Psoas muscle (tissue), 8 donors: ENCODE results near the gene DCUN1D2. TPM values are rescaled to one million over a fixed set of nuclear protein-coding genes. Genes with fewer than 3 reads are reported as not detected.

Experiments used
- ATAC-seq, 4 donors: fragments of 200-7000 bp; cut with Tn5 transposase; one replicate each; pipeline ENCODE4 v1.9.1; 2020; ENCODE audit warnings: moderate library complexity in 3 of 4, mild to moderate bottlenecking in 2 of 4
- DNase-seq, 2 donors: peaks; one replicate each; pipeline ENCODE4 v3.0.0-alpha.2; 2020
- H3K27ac ChIP-seq: fragments of 200-600 bp; one replicate; pipeline ENCODE4 v1.8.0; 2022
- H3K27me3 ChIP-seq, 3 donors: fragments of 200-600 bp in 1 of 3; one replicate each; pipeline versions ENCODE4 v1.6.1 to v1.8.0; 2013 to 2022; ENCODE audit warnings: low read length in 2 of 3, mild to moderate bottlenecking in 2 of 3, moderate library complexity in 1 of 3; ENCODE audit not compliant: insufficient read depth in 3 of 3
- H3K36me3 ChIP-seq, 2 donors: fragments of 200-600 bp in 1 of 2; one replicate each; pipeline versions ENCODE4 v1.6.1 to v1.8.0; 2013 to 2022; ENCODE audit warnings: low read depth in 1 of 2, mild to moderate bottlenecking in 1 of 2, moderate library complexity in 1 of 2; ENCODE audit not compliant: insufficient read depth in 1 of 2
- H3K4me1 ChIP-seq: fragments of 200-600 bp; one replicate; pipeline ENCODE4 v1.8.0; 2022
- H3K4me3 ChIP-seq: fragments of 200-600 bp; one replicate; pipeline ENCODE4 v1.8.0; 2022; ENCODE audit warnings: mild to moderate bottlenecking
- H3K9me3 ChIP-seq: fragments of 200-600 bp; one replicate; pipeline ENCODE4 v1.8.0; 2022
- WGBS, 3 donors: extraction: QIAGEN DNeasy Blood & Tissue Kit; methylation state at CpG; one replicate each; pipeline versions ENCODE4 v1.1.6 to v1.1.7; 2013; 5-methylcytosine and 5-hydroxymethylcytosine counted together
- intact Hi-C, 2 donors: fragments of 100-400 bp; cut with DNase I; formaldehyde crosslinking; loops; one replicate each; pipeline versions ENCODE4 v1.11.0 to v1.14.2; 2022
- polyA plus RNA-seq, 3 donors: library from polyadenylated mRNA; stranded (reverse); fragments of 200-250 nt; gene quantifications; one replicate each; pipeline ENCODE4 v1.2.3, GENCODE V29; 2013
- total RNA-seq, 4 donors: library from RNA; stranded (reverse); fragmentation: NEBNext Ultra II Directional in 2 of 4; extraction: Animal tissue kit (Norgen Biotek cat#: 25700) in 2 of 4; gene quantifications; one replicate each; pipeline versions ENCODE4 v1.2.1 to v1.2.4, GENCODE V29; 2021 to 2023
- TF ChIP-seq, protein P1 (sequence below): fragments of 200-600 bp; IDR thresholded peaks from one replicate; pipeline ENCODE4 v1.8.0; 2022; ENCODE audit warnings: antibody characterized with exemption
- donor health status: healthy with polysubstance abuse.
- donor health status: DM: no; HTN: no; CAD: no; lungs with moderate emphysema.
- donor health status: Bipolar disorder and iron deficiency.
- donor health status: healthy.
- donor health status: DM: yes; HTN: yes; CAD: no.
- donor health status: DM: no; HTN: no; CAD: no.
- donor health status: DM: no; HTN: no; CAD: no.
- donor health status: DM: yes; HTN: yes; CAD: no.

The DCUN1D2 gene
- total and polyA plus RNA-seq, 7 donors: 32.4 to 151 (median 71.2) TPM

DNA sequence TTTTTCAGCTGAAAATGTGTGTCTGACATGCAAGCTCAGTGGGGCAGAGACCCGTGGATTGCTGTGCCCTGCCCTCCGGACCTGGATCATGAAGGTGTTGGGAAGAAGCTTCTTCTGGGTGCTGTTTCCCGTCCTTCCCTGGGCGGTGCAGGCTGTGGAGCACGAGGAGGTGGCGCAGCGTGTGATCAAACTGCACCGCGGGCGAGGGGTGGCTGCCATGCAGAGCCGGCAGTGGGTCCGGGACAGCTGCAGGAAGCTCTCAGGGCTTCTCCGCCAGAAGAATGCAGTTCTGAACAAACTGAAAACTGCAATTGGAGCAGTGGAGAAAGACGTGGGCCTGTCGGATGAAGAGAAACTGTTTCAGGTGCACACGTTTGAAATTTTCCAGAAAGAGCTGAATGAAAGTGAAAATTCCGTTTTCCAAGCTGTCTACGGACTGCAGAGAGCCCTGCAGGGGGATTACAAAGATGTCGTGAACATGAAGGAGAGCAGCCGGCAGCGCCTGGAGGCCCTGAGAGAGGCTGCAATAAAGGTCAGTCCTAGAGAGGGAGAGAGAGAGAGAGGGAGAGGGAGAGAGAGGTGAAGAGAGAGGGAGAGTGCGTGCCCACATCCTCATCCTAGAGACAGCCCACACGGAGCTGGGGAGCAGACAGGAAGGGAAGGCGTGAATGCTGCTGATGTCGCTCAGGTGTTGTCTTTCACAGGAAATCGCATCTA lies 5.1 kb upstream of the DCUN1D2 start:
- peak overlapping the region; percentile 2 for H3K4me3 ChIP-seq
- H3K4me1 ChIP-seq: peaks cover 40% of the 10 kb centered on the region
- intact Hi-C loops: no loop called here
- ATAC-seq: no peak
- H3K9me3 ChIP-seq: no peaks in the 10 kb centered on the region
- H3K27ac ChIP-seq: no peak overlapping the region
- TF ChIP-seq, protein P1, sequence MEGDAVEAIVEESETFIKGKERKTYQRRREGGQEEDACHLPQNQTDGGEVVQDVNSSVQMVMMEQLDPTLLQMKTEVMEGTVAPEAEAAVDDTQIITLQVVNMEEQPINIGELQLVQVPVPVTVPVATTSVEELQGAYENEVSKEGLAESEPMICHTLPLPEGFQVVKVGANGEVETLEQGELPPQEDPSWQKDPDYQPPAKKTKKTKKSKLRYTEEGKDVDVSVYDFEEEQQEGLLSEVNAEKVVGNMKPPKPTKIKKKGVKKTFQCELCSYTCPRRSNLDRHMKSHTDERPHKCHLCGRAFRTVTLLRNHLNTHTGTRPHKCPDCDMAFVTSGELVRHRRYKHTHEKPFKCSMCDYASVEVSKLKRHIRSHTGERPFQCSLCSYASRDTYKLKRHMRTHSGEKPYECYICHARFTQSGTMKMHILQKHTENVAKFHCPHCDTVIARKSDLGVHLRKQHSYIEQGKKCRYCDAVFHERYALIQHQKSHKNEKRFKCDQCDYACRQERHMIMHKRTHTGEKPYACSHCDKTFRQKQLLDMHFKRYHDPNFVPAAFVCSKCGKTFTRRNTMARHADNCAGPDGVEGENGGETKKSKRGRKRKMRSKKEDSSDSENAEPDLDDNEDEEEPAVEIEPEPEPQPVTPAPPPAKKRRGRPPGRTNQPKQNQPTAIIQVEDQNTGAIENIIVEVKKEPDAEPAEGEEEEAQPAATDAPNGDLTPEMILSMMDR: no peak
- H3K36me3 ChIP-seq: peaks cover 3 to 52% of the 10 kb centered on the region in 2 donors
- no peaks in the 10 kb centered on the region for H3K27me3 ChIP-seq
- DNase-seq: no peak
- 63 to 71% (median 63%) methylated on average over 26 of the region's 26 CpGs for WGBS, 3 donors

DNA sequence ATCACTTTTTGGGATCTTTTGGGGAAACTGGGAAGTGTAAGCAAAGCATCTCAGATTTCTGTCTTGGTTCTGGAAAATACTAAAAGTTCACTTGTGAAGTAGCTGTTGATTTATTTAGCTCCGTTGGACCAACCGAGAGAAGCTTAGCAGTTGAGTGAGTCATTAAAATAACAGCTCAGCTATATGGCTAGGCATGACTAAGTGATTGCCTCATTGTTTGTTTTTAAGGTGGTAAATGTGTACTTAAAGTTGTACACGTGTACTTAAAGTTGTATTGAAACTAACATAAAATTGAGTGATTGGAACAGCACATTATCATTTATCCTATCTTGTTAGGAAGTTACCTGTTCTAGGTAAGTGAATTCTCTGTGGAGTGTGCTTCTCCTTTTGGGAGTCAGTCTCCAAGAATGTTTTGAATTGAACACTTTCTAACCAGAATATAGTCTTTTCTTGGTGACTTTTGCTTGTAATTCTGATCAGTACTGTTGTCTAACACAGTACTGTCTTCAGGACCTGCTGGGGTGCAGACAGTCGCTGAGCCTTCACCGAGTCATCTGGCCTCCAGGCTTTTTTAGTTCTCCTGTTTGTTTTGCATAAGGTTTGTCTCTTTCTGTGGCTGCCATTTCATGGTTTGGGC lies 2.9 kb upstream of the DCUN1D2 start:
- Histone ChIP-seq H3K4me3 (peak overlapping the region; percentile 32), H3K36me3 (peaks cover 0 to 30% of the 10 kb centered on the region in 2 donors), H3K4me1 (peaks cover 50% of the 10 kb centered on the region), H3K9me3 (no peaks in the 10 kb centered on the region), H3K27ac (peak overlapping the region; percentile 80), H3K27me3 (no peaks in the 10 kb centered on the region)
- TF ChIP-seq, protein P1: no peak
- DNase-seq: no peak
- 33 to 40% (median 37%) methylated on average over 5 of the region's 5 CpGs for WGBS, 3 donors
- ATAC-seq: peak in 3 of 4 donors; percentile 27 to 56 (median 34)
- intact Hi-C loops: no loop called here

DNA sequence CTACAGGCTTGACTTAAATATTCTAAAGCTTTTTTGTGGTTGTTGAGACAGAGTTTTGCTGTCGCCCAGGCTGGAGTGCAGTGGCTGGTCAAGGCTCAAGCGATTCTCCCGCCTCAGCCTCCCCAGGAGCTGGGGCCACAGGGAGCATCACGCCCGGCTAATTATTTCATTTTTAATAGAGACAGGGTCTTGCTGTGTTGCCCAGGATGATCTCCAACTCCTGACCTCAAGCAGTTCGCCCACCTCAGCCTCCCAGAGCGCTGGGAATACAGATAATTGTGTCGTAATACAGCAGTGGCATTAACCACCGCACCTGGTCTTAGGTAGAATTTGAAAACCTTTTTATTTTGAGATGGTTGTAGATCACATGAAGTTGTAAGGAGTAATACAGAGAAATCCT lies 1.5 kb upstream of the DCUN1D2 start:
- H3K36me3 ChIP-seq: peaks cover 0 to 18% of the 10 kb centered on the region in 2 donors
- H3K27ac ChIP-seq: peak overlapping the region; percentile 88
- H3K4me1 ChIP-seq: peaks cover 64% of the 10 kb centered on the region
- whole genome bisulfite sequencing, 3 donors: 76 to 84% (median 81%) methylated on average over 9 of the region's 9 CpGs
- H3K4me3 ChIP-seq: peak overlapping the region; percentile 81
- TF ChIP-seq, protein P1: no peak
- intact Hi-C loops: no loop called here
- H3K9me3 ChIP-seq: no peaks in the 10 kb centered on the region
- H3K27me3 ChIP-seq: no peaks in the 10 kb centered on the region
- ATAC-seq (no peak), DNase-seq (no peak)

DNA sequence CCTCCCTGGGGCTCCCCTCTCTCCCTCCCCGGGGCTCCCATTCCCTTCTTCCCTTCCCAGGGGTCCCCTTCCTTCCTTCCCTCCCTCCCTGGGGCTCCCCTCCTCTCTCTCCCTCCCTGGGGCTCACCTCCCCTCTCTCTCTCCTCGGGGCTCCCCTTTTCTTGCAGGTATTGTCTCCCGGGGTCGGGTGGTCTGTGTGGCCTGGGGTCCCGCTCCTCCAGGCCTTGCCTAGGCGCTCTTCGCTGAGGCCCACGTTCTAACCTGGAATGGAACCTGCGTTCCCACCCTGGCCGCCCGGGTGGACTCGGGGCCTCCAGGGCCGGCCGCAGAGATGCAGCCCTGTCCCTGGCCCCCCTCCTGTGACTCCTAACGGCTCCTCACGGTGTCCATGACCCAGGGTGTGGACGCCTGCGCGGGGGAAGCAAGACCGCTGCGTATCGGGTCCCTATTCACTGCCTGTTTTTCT lies 940 bp upstream of the DCUN1D2 start:
- Histone ChIP-seq H3K9me3 (no peaks in the 10 kb centered on the region), H3K27me3 (no peaks in the 10 kb centered on the region), H3K4me3 (peak overlapping the region; percentile 81), H3K4me1 (peaks cover 69% of the 10 kb centered on the region), H3K36me3 (peaks cover 0 to 13% of the 10 kb centered on the region in 2 donors), H3K27ac (peak overlapping the region; percentile 88)
- intact Hi-C loops: no loop called here
- TF ChIP-seq, protein P1: no peak
- WGBS, 3 donors: 2% methylated on average over 22 of the region's 22 CpGs
- DNase-seq: peak; percentile 49 to 67
- peak in 3 of 4 donors; percentile 22 to 37 (median 28) for ATAC-seq
